ENCODE data around the gene HMG20A. TPM values are rescaled to one million over a fixed set of nuclear protein-coding genes. Genes with fewer than 3 reads are reported as not detected.

Gene HMG20A
- total RNA-seq, 1 experiment from 2014 or later: 62.2 TPM

- ChIA-PET POLR2A (no interaction called here), CTCF (interaction anchor here (0.6 to 8.6 kb wide), 7 partner anchors 10 to 400 kb away, joined by 3 to 87 read pairs (median 6); no protein-coding TSS in a partner anchor)
- Mint-ChIP-seq H3K36me3 (peaks cover 9% of the 10 kb centered on the region), H3K9me3 (peaks cover 10% of the 10 kb centered on the region), H3K27me3 (ENCODE audit: low read depth) (no peaks in the 10 kb centered on the region), H3K4me1 (peaks cover 90% of the 10 kb centered on the region), H3K27ac (no peak overlapping the region), H3K4me3 (no peak overlapping the region)
- DNase-seq (ENCODE audit: low spot score) (no peak), ATAC-seq (no peak)
- TF ChIP-seq ZSCAN18 (CRISPR knock-in tag; IDR thresholded peaks at IDR 0.05) (no peak), USF2 (CRISPR knock-in tag; IDR thresholded peaks at IDR 0.05) (no peak), ZNF219 (CRISPR knock-in tag; IDR thresholded peaks at IDR 0.05; ENCODE audit: borderline replicate concordance) (no peak), NFYB (CRISPR knock-in tag; conservative IDR thresholded peaks at IDR 0.05; ENCODE audit: low read depth) (no peak), E2F4 (CRISPR knock-in tag; IDR thresholded peaks at IDR 0.05; ENCODE audit: borderline replicate concordance, low read depth) (no peak), IRF2 (CRISPR knock-in tag; IDR thresholded peaks at IDR 0.05; ENCODE audit: borderline replicate concordance, low read depth) (no peak), ZNF138 (CRISPR knock-in tag; conservative IDR thresholded peaks at IDR 0.05) (no peak), ZMAT4 (CRISPR knock-in tag; IDR thresholded peaks at IDR 0.05) (no peak), ERG (CRISPR knock-in tag; IDR thresholded peaks at IDR 0.05) (no peak), CTCF (IDR thresholded peaks at IDR 0.05) (no peak), HMGXB4 (CRISPR knock-in tag; IDR thresholded peaks at IDR 0.05) (no peak)
Observed at GRCh38 chr15:77507911-77508310, 87.2 kb downstream of the HMG20A start.

GRCh38 chr15:77508541-77509243, 88.0 kb downstream of the HMG20A start:
- peaks cover 83% of the 10 kb centered on the region for H3K4me1 Mint-ChIP-seq
- no peak overlapping the region for H3K4me3 Mint-ChIP-seq
- POLR2A ChIA-PET: interaction anchor here (0.6 kb wide), 1 partner anchor 1174 kb away, joined by 3 read pairs; no protein-coding TSS in a partner anchor
- peak overlapping the region; percentile 51 for H3K27ac Mint-ChIP-seq
- no peak for DNase-seq (ENCODE audit: low spot score)
- CTCF ChIA-PET: interaction anchor here (1.0 to 8.6 kb wide), 10 partner anchors 10 to 401 kb away, joined by 3 to 87 read pairs (median 6); partner anchors contain the start of gene LINGO1
- peaks cover 17% of the 10 kb centered on the region for H3K36me3 Mint-ChIP-seq
- no peaks in the 10 kb centered on the region for H3K27me3 Mint-ChIP-seq (ENCODE audit: low read depth)
- H3K9me3 Mint-ChIP-seq: peaks cover 15% of the 10 kb centered on the region
- no peak for ATAC-seq
- TF ChIP-seq HMGA2 (CRISPR knock-in tag; IDR thresholded peaks at IDR 0.05) (no peak), FOXP1 (CRISPR knock-in tag; IDR thresholded peaks at IDR 0.05; ENCODE audit: borderline replicate concordance) (no peak), ZNF671 (CRISPR knock-in tag; IDR thresholded peaks at IDR 0.05) (no peak), SOX15 (CRISPR knock-in tag; IDR thresholded peaks at IDR 0.05) (no peak), MYBL2 (CRISPR knock-in tag; IDR thresholded peaks at IDR 0.05) (no peak), NR2C2 (CRISPR knock-in tag; IDR thresholded peaks at IDR 0.05) (no peak), USF1 (CRISPR knock-in tag; IDR thresholded peaks at IDR 0.05) (no peak), CDX4 (CRISPR knock-in tag; IDR thresholded peaks at IDR 0.05; ENCODE audit: borderline replicate concordance) (no peak), ZNF396 (CRISPR knock-in tag; IDR thresholded peaks at IDR 0.05; ENCODE audit: borderline replicate concordance) (no peak), AR (CRISPR knock-in tag; IDR thresholded peaks at IDR 0.05) (no peak)

All from WTC11 (cell line).